Fibroblast of skin of right quadriceps (primary cell): ENCODE results near the gene FH.

Experiments
- DNase-seq: peaks from one replicate; pipeline ENCODE4 v3.0.0-alpha.2; 2013

FH gene

DNA sequence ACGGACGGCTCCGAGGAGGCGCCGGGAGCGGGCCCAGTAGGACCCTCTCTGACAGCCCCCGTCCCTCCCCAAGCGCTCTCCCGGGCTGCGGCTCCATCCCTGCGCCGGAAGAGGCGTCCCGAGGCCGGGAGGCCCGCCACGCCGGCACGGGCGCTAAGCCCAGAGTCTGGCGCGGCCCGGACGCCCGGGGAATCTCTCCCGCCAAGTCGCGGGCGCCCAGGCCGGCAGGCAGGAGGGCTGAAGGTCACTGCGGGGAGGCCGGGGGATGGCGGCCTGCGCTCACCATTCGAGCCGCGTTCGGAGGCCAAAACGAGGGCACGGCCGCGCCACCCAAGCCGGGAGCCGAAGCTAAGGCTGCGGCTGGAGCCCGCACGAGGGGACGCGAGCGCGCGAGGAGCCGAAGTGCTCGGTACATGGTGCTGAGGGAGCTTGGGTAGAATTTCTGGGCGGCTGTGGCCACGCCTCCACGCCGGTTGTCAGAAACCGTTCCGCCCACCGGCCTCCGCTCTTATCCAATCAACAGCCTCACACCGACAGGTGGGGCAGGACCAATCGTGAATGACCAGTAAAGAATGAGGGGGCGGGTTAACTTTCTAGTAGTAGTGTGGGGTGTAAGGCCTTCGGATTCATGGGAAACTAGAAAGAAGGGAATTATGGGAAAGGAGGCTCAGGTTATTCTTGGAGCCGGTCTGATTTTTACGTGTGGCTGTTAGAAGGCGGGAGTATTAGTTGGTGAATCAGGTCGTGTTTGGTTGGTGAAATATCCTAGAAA lies at the start of gene FH:
Gene FH, minus strand, starts transcription at position 448 of the 772 bp plus-strand sequence. Its CDS starts 33 bp downstream, at position 415.
- DNase-seq, result peak; percentile 98

DNA sequence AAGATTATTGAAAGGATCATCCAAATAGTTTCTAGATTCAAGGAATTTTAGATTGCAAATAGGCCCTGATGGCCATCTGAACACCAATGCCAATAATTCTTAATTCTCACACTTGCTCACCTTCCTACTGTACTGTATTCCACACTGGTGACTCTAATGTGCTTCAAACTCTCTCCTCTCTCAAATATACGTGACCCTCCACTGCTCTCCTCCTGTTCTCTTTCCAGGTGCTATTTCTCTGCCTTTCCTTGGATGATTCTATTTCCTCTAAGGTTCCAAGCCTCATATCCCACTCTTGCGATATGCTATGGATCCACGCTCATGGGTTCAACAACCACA lies 41.3 kb upstream of the FH start:
- no peak for DNase-seq

DNA sequence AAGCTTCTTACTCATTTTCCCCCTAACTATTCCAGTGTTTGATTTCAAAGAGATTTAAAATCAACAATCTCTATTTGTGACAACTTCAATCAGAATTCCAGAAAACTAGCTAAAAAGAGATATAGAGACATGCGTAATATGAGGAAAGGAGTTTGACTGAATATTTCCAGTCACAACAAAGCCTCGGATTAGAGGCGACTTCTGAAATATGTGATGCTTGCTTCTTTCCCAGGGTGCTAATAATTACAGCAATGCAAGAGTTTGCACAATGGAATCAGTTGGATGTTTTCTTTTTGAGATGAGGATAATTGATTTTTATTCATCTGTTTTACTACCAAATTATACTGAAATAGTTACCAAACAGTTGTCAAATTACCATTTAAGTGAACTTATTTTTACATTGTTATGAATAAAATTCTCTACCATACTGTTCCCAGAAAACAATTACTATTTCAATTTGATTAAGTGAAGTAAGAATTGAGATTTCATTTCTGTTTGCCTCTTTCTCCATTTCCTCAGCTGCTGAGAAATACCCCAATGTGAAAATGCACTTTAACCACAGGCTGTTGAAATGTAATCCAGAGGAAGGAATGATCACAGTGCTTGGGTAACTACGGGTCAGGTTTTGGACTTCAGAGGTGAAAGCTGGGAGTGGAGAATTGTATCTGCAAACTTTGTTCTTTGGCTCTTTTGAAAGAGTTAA lies 40.7 kb upstream of the FH start:
- DNase-seq, result no peak

DNA sequence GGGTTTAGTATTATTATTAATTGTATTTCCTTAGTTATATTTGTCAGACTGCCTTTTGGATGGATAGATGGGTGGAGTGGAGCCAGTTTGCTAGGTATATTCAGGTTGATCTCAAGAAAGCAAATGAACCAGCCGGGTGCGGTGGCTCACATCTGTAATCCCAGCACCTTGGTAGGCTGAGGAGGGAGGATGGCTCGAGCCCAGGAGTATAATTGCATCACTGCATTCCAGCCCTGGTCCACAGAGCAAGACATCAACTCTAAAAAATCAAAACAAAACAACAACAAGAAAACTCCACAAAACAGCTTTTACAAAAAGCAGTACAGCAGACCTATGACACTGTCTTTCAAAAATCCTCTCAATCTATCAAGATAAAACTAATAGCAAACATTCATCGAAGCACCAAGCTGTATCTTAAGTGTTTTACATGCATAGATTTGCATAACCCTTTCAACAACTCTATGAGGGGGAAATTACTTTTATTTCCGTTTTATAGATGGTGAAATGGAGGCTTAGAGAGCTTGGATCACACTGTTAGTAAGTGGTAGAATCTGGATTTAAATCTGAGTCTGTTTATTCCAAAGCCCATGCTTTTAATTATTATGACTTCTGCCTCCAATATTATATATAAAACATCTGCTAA lies 38.1 kb upstream of the FH start:
- no peak for DNase-seq

DNA sequence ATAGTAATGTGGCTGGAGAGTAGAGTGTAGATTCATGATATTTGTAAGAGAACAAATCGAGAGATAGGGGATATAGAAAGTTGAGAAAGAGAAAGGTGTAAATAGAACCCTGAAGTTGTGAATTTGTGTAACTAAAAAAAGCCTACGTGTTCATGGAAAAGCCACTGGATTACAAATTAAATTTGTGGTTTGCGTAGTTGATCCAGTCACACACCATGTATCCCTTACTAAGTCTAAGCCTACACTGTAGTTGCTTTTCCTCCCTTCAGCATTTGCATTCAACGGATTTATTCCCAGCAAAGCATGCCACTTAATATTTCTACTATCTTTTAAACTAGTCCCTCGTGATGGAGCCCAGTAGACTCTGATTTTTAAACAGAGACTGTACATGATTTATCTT lies 37.5 kb upstream of the FH start:
- no peak for DNase-seq

DNA sequence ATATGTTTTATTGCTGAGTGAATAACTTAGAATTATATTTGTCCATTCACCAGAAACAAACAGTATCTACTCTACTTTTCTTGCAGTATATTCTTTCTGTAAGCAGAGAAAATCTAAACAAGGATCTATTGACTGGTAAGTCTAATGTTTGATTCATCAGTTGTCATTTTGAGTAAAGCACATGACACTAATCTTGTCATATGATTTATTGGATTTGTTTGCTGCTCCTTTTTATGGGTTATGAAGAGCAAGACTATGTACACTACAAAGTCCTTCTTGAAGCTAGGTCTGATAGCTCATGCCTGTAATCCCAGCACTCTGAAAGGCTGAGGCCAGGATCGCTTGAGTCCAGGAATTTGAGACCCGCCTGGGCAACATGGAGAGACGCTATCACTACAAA lies 36.0 kb upstream of the FH start:
- no peak for DNase-seq

DNA sequence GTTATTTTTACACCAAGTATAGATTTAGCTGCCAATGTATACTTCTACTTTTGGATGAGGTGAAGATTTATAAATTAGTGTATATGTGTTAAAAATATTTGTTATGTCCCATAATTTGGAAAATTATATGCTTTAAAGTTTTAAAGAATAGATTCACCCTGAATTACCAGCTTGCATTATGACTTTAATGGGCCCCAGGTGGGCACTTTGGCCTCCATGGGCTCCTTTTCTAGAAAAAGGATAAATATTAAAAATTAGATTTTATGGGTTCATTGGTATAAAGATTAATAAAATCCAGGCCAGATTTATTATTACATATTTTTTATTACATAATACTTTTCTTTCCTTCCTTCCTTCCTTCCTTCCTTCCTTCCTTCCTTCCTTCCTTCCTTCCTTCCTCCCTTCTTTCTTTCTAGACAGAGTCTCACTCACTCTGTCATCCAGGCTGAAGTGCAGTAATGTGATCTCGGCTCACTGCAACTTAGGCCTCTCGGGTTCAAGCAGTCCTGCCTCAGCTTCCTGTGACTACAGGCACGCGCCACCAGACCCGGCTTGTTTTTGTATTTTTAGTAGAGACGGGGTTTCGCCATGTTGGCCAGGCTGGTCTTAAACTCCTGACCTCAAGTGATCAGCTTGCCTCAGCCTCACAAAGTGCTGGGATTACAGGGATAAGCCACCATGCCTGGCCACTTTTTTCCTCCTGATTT lies 34.5 kb upstream of the FH start:
- DNase-seq, result no peak

DNA sequence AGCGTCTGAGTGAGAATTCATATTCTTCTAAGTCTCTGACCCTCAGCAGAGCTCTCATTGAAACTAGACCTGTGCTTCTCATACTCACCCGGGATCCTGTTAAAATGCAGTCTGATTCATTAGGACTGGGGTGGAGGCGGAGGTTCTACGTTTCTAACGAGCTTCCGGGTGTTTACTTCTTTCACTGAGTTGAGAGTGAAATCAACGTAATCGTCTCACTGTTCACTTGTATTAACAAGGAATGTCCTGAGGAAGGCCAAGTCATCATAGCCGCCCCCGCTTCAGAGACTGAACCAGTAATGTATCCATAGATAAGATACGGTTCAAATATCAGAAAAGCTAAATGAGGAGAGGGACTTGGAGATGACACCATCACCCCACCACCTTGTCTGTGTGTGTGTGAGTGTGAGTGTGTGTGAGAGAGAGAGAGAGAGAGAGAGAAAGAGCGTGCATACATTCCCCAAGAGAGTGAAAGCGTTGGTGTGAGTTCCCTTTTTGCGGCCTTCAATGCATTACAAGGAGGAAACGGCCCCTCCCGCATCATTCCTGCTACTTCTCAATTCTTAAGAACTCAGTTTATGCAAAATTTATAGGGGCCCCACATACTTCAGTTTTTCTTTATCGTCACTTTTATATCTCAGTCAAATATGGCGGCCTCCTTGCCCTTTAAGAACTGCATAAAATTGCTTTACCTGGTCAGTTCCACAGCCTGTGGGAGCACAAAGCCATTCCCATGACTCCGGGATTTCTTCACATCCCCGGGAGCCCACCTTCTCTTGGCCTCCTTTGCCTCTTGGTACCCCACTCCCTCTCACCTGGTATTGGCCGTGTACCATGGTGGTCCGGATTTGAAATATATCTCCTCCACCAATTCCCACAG lies 32.4 kb upstream of the FH start:
- no peak for DNase-seq

DNA sequence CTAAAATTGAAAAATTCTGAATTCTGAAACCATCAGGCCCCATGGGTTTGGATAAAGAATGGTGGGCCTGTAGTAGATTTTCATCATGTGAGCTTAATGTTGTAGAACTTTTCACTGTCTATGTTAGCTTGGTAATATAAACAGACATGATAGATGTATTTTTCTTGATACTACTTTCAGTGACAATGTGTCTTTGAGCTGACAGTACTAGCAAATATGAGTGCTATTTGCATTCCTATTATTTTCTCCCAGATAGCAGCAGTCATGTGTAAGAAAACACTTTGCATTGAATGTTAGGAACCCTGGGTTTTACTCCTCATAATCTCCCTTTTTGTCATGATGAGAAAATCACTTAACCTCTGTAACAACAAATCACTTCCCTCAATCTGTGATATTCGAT lies 30.8 kb upstream of the FH start:
- DNase-seq, result no peak

DNA sequence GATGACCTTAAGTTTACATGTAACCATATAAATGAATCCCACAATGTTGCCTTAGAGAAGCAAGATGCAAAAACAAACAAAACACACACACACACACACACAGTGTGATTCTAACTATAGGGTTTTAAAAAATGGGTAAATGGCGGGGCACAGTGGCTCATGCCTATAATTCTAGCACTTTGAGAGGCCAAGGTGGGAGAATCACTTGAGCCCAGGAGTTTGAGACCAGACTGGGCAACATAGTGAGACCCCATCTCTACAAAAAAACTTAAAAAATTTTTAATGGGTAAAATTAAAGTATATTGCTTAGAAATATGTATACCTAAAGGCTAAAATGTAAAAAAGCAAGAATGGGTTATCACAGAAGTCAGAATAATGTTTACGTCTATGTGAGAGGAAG lies 28.5 kb upstream of the FH start:
- no peak for DNase-seq

DNA sequence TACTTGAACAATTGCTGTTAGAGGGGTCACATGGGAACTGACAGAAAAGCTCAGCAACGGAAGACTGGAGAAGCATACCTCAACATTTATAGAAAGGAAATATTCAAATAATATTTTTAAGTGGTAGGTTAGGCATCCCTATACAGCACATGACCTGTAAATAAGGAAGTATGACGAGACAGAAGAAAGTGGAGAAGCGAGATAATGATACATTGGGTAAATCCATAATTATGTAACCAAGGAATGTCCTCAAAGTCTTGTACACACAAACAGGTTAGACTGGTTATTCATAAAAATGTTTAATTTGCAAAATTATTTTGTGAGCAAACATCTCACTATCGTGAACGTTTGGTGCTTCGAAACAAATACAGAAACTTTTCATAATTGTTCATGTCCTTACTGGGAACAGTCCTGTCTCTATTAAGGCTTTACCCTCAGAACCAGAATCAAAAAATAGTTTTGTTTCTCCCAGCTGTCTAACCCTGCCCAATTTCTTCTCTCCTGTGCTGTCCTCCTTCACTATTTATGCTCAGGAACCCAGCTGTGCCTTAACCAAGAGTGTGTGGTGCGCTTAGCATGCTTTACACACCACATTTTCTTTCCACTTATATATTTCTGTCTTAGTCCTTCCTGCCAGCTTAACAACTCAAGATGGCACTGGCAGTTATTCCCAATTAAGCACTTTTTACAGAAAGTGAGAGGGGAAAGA lies 22.8 kb upstream of the FH start:
- DNase-seq, result no peak

DNA sequence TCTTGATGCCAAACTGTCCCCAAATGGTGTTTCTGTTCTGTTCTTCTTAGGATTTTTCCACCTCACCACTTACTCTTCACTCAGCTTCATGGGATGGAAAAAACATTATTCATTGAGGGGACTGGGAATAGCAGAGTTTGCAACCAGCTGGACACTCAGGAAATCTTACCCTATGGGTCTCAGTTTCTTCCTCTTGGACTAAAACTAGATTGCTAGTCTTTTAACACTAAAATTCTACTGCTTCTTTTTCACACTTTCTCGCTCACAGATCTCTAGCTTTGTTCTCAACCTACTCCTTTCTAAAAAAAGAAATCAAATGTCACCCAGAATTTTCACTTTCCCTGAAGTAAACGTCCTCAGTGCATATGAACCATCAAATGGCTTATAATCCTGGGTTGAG lies 17.4 kb upstream of the FH start:
- DNase-seq, result no peak

DNA sequence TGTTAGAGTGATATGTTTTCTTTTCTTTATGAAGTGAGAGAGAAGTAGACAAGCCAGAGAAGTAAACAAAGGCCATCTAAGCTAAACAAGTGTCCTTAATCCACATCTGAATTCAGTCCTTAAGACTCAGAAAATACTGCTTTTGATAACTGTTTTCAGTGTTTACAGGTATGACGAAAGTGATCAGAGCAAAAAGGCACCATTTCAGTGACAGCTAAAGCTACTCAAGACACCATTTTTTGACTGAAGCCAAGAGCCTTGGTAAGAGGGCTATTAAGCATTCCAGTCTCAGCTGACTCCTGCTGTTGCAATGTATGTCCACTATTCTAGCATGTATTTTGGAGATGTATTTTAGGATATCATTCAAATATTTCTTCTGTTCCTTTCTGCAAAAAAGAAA lies 16.7 kb upstream of the FH start:
- no peak for DNase-seq

DNA sequence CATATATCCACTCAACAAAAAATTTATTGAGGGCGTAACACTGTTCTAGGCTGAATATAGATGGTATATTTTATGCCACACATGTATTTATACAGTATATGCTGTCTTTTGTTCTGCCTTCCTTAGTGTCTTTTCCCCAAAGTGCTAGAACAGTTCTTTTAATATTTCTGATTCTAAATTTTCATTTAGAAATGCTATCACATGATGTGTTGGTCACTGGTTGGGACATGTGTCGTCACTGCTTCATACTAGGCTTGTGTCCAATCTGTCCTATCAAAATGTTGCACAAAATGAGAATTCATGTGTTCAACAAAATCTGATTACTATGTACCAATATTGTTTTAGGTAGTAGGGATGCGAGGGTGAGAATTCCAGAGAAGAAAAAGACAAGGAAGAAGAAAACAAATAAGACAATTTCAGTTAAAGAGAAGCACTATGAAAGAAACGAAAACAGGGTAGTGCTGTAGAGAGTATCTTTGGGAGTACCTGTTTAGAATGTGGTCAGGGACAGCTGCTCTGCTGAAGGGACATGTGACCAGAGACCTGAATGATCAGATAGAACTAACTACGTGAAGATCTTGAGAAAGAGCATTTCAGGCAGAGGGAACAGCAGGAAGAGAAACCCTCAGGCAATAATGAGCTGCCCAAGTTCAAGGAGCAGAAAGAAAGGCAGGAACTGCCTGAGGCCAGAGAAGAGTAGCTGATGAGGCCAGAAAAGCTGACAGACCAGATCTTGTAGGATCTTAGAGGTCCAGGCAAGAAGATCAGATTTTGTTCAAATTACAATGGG lies 14.0 kb upstream of the FH start:
- DNase-seq, result no peak

DNA sequence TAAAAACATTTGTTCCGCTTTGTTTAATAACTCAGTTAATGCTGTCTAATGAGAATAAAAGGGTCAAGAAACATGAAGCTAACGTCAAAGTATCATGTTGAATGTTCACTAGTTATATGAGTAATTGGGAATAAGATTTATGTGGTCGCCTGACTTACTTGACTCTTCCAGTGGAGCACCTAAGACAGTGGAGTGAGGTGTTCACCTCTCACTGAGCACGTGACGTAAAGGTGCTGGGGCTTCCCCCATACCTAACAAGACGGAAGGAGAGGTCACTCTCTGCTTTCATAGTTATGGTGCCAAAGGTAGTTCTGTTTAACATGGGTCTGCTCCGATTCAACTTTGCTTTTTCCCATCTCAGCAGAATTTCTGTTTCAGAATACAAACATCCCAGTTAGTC lies 13.3 kb upstream of the FH start:
- no peak for DNase-seq

DNA sequence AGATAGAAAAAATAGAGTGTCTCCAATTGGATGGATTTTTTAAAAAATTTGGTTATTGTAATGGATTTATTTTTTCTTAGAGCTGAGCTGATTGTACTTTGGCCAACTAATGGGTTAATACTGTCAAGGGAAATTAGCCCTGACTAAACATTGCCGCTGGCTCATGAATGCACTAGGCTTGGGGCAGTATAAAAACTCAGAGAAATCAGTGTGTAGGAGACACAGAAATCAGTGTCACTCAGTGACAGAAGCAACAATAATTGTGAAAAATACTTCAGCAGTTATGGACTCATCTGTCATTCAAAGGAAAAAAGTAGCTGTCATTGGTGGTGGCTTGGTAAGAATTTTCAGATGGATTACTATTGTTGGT lies 12.6 kb upstream of the FH start, which contains the start of gene KMO:
Gene KMO, plus strand, starts transcription at position 217 of the 370 bp plus-strand sequence. Its CDS starts 67 bp downstream, at position 284.
- DNase-seq, result peak; percentile 3

DNA sequence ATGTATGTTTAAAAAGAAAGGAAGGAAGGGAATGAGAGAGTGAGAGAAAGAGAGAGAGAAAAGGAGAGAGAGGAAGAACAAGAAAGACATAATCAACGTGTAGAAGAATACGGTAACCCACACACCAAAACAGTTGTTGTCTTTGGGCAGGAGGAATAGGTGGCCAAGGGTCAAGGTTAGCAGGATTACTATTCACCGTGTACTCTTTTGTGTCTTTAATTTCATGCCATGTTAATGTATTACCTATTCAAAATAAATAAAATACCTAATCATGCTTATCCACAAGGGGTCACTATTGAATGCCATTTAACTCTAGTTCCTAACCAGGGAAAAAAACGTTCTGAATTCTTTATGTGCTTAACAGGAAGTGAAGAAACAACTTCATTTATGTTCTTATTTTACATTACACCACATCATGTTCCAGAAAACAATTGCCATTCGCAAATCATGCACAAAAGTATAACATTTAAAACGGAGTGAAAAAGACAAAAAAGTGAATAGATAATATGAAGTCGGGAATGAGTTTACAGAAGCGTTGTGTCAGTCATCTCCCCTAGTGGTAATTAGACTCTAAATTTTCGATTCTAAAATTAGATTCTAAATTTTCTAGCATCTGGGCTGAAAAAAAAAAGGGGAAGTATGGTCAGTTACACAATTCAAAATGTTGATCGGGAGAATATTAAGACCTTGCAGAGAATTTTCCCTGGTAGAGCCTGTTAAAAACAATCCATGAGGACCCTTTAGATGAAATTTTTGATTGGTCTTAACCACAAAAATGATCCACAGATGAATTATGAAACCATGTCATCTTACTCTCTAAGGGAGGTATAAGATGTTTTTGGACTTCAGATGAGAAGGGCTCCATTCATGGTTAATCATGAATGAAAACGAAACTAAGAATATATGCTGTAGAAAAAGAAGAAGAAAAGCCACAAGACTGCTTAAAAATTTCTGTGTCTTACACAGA lies 11.9 kb upstream of the FH start:
- DNase-seq, result peak; percentile 71

DNA sequence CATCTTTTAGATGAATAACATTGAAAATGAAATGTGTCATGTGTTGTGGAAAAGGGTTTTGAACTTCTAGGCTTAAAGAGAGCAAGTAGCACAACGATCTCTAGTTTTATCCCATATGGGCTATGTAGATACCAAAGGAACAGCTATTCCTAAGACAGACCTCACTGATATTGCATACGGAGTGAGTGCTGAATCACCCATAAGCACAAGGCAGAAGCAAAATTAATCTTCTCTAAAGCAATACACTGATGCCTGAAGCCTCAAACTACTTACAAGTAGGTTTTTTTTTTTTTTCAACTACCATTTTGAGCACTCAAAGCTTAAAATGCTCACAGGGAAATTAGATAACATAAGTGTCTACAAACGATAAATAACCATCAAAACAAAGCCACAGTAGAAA lies 7.6 kb upstream of the FH start:
- DNase-seq, result no peak

DNA sequence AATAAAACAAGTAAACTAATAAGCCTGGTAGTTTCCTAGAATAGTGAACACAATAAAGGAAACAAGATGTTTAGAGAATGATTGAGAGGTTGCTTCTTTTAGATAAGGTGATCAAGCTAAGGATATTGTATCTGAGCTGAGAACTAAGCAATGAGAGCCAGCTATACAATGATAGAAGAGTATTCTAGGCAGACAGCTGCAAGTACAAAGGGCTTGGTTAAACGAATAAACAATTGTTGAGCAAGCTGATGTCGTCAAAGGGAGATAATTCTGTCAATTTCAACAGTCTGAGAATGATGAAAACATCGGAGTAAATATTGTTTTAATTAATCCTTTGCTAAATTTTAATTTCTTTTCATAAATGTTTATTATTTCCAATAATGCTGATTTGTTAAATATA lies 5.5 kb upstream of the FH start:
- no peak for DNase-seq

DNA sequence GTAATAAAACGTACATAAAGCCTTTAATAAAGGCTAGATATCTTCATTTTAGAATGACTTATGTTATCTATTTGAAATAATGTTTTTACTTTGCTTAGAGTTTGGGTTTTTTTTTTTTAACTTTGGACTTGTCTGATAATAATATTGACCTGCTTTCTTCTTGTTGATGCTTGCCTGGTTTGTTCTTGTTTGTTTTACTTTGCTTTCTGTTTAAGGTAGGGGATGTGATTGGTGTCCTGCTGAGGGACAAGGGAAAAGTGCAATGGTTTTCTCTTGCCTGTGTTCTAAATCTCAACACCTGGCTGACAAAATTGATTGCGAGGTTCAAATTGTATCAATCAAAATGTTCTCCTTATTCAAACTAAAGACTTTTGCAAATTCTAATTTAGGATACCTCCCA lies 2.2 kb upstream of the FH start:
- no peak for DNase-seq
